ENCODE measurements around the gene OR51B2. TPM values are rescaled to one million over a fixed set of nuclear protein-coding genes. Genes with fewer than 3 reads are reported as not detected.

OR51B2 gene
- total RNA-seq, 1 donor from 2014 or later, result not detected

DNA sequence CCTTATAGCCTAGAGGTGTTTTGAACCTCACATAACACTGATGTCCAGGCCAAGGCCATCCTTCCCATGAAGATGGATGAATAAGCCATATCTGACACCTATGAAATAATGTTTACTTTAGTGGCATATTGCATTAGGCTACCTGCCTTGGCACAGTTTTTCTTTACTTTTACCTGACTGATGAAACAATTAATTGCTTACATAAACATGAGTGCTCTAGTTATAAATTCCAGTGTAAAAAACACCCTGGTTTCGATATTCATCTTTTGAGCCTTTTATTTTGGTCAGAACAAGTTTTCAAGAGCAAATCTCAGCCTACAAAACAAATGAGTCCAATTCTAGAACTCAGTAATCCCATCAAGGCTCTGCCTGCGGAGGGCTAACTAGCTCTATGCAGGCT, 47.4 kb downstream of the OR51B2 start:
- TF ChIP-seq, protein P1, sequence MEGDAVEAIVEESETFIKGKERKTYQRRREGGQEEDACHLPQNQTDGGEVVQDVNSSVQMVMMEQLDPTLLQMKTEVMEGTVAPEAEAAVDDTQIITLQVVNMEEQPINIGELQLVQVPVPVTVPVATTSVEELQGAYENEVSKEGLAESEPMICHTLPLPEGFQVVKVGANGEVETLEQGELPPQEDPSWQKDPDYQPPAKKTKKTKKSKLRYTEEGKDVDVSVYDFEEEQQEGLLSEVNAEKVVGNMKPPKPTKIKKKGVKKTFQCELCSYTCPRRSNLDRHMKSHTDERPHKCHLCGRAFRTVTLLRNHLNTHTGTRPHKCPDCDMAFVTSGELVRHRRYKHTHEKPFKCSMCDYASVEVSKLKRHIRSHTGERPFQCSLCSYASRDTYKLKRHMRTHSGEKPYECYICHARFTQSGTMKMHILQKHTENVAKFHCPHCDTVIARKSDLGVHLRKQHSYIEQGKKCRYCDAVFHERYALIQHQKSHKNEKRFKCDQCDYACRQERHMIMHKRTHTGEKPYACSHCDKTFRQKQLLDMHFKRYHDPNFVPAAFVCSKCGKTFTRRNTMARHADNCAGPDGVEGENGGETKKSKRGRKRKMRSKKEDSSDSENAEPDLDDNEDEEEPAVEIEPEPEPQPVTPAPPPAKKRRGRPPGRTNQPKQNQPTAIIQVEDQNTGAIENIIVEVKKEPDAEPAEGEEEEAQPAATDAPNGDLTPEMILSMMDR (IDR thresholded peaks at IDR 0.05; ENCODE audit: unreplicated experiment), result no peak
- Mint-ChIP-seq H3K36me3 (ENCODE audit: insufficient read depth) (no peaks in the 10 kb centered on the region), H3K9me3 (ENCODE audit: low read depth) (no peaks in the 10 kb centered on the region), H3K4me1 (ENCODE audit: low read depth) (peaks cover 8% of the 10 kb centered on the region), H3K27me3 (no peaks in the 10 kb centered on the region), H3K27ac (no peak overlapping the region), H3K4me3 (ENCODE audit: low read depth) (no peak overlapping the region)
- DNase-seq (ENCODE audit: low spot score, unreplicated experiment), result no peak

DNA sequence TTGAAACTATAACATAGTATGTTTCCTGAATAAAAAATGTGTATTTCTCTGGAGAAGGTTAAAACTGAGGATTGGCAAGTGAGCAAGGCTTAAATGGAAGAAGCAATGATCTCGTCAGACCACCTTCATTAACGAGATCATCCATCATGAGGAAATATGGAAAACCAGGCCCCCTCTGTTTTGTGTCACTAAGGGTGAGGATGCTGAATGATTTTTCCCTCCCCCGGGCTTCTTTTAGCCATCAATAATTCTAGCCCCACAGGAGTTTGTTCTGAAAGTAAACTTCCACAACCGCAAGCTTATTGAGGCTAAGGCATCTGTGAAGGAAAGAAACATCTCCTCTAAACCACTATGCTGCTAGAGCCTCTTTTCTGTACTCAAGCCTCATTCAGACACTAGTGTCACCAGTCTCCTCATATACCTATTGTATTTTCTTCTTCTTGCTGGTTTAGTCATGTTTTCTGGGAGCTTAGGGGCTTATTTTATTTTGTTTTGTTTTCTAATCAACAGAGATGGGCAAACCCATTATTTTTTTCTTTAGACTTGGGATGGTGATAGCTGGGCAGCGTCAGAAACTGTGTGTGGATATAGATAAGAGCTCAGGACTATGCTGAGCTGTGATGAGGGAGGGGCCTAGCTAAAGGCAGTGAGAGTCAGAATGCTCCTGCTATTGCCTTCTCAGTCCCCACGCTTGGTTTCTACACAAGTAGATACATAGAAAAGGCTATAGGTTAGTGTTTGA, 48.6 kb downstream of the OR51B2 start:
- Mint-ChIP-seq H3K27me3 (no peaks in the 10 kb centered on the region), H3K4me3 (ENCODE audit: low read depth) (no peak overlapping the region), H3K9me3 (ENCODE audit: low read depth) (no peaks in the 10 kb centered on the region), H3K27ac (no peak overlapping the region), H3K36me3 (ENCODE audit: insufficient read depth) (no peaks in the 10 kb centered on the region), H3K4me1 (ENCODE audit: low read depth) (peaks cover 7% of the 10 kb centered on the region)
- DNase-seq (ENCODE audit: low spot score, unreplicated experiment), result no peak
- TF ChIP-seq, protein P1 (IDR thresholded peaks at IDR 0.05; ENCODE audit: unreplicated experiment), result no peak

DNA sequence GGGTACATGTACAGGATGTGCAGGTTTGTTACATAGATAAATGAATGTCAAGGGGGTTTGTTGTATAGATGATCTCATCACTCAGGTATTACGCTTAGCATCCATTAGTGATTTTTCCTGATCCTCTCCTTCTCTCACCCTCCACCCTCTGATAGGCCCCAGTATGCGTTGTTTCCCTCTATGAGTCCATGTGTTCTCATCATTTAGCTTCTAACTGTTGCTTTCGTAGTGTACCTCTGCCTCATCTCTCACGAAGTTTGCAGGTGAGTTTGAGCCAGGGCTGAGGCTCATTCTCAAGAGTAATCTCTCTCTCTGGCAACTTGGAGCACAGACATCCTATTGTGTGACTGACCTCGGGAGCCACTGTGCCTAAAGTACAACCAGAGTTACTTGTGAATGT, 49.7 kb downstream of the OR51B2 start:
- no peaks in the 10 kb centered on the region for H3K9me3 Mint-ChIP-seq (ENCODE audit: low read depth)
- H3K27me3 Mint-ChIP-seq, result no peaks in the 10 kb centered on the region
- TF ChIP-seq, protein P1 (IDR thresholded peaks at IDR 0.05; ENCODE audit: unreplicated experiment), result no peak
- H3K4me3 Mint-ChIP-seq (ENCODE audit: low read depth), result no peak overlapping the region
- no peak overlapping the region for H3K27ac Mint-ChIP-seq
- peaks cover 7% of the 10 kb centered on the region for H3K4me1 Mint-ChIP-seq (ENCODE audit: low read depth)
- H3K36me3 Mint-ChIP-seq (ENCODE audit: insufficient read depth), result no peaks in the 10 kb centered on the region
- DNase-seq (ENCODE audit: low spot score, unreplicated experiment), result no peak

Other genes with a start within 250 kb of the OR51B2 start
- gene OR52A5, start 185.9 kb downstream of the OR51B2 start, total RNA-seq, result not detected in 2 replicates
- not detected in 2 replicates for gene OR52A1, start 169.5 kb downstream of the OR51B2 start, total RNA-seq
- gene OR51V1, start 123.6 kb downstream of the OR51B2 start, total RNA-seq, result not detected in 2 replicates
- gene HBB, start 97.2 kb downstream of the OR51B2 start, total RNA-seq, result not detected in 2 replicates
- gene HBD, start 89.8 kb downstream of the OR51B2 start, total RNA-seq, result not detected in 2 replicates
- gene HBG1, start 74.4 kb downstream of the OR51B2 start, total RNA-seq, result not detected in 2 replicates
- gene HBG2, start 69.5 kb downstream of the OR51B2 start, total RNA-seq, result not detected in 2 replicates
- gene HBE1, start 54.4 kb downstream of the OR51B2 start, total RNA-seq, result not detected in 2 replicates
- not detected in 2 replicates for gene OR51B4, start 22.4 kb downstream of the OR51B2 start, total RNA-seq
- 0.34 and 0.44 TPM in 2 replicates for gene OR51B5, start 19.2 kb upstream of the OR51B2 start, total RNA-seq
- not detected in 2 replicates for gene OR51B6, start 27.2 kb upstream of the OR51B2 start, total RNA-seq
- gene OR51M1, start 59.5 kb upstream of the OR51B2 start, total RNA-seq, result not detected in 2 replicates
- not detected in 2 replicates for gene OR51Q1, start 97.8 kb upstream of the OR51B2 start, total RNA-seq
- not detected in 2 replicates for gene OR51I1, start 117.2 kb upstream of the OR51B2 start, total RNA-seq
- gene OR51I2, start 125.0 kb upstream of the OR51B2 start, total RNA-seq, result not detected in 2 replicates
- not detected in 2 replicates for gene OR52D1, start 164.4 kb upstream of the OR51B2 start, total RNA-seq
- gene UBQLN3, start 185.7 kb upstream of the OR51B2 start, total RNA-seq, result not detected in 2 replicates
- 0.53 and 0.79 TPM in 2 replicates for gene UBQLNL, start 192.4 kb upstream of the OR51B2 start, total RNA-seq
- gene OR52H1, start 224.2 kb upstream of the OR51B2 start, total RNA-seq, result 0.26 TPM in 1 of 2 replicates, not detected in the other

All from progenitor cell of endocrine pancreas (in vitro differentiated cells).